ENCODE measurements around the gene KIR3DL1.

KIR3DL1 gene

GRCh38 chr19:54791476-54791875 lies 24.8 kb upstream of the KIR3DL1 start:
- ChIA-PET CTCF (no interaction called here), POLR2A (no interaction called here)
- no peak for DNase-seq (ENCODE audit: extremely low spot score)
- TF ChIP-seq CTCF (IDR thresholded peaks at IDR 0.05; ENCODE audit: control extremely low read depth, extremely low read depth, low read depth, missing control alignments): no peak

GRCh38 chr19:54792814-54793213 lies 23.5 kb upstream of the KIR3DL1 start:
- CTCF ChIA-PET: no interaction called here
- POLR2A ChIA-PET: no interaction called here
- TF ChIP-seq CTCF (IDR thresholded peaks at IDR 0.05; ENCODE audit: control extremely low read depth, extremely low read depth, low read depth, missing control alignments): no peak
- peak; percentile 50 for DNase-seq (ENCODE audit: extremely low spot score)

GRCh38 chr19:54795758-54796157 lies 20.5 kb upstream of the KIR3DL1 start:
- CTCF ChIA-PET: no interaction called here
- POLR2A ChIA-PET: no interaction called here
- DNase-seq (ENCODE audit: extremely low spot score): no peak
- TF ChIP-seq CTCF (IDR thresholded peaks at IDR 0.05; ENCODE audit: control extremely low read depth, extremely low read depth, low read depth, missing control alignments): no peak

GRCh38 chr19:54803410-54803809 lies 12.9 kb upstream of the KIR3DL1 start, which contains the start of gene KIR2DL4:
KIR2DL4 (plus strand) TSS chr19:54803610; CDS start chr19:54803652, 42 bp downstream.
- no peak for TF ChIP-seq CTCF (IDR thresholded peaks at IDR 0.05; ENCODE audit: control extremely low read depth, extremely low read depth, low read depth, missing control alignments)
- ChIA-PET CTCF (no interaction called here), POLR2A (no interaction called here)
- DNase-seq (ENCODE audit: extremely low spot score): no peak

- CTCF ChIA-PET: no interaction called here
Observed at GRCh38 chr19:54804101-54804500, 12.2 kb upstream of the KIR3DL1 start.

GRCh38 chr19:54804571-54804970 lies 11.7 kb upstream of the KIR3DL1 start:
- no peak for DNase-seq (ENCODE audit: extremely low spot score)
- ChIA-PET CTCF (no interaction called here), POLR2A (no interaction called here)
- no peak for TF ChIP-seq CTCF (IDR thresholded peaks at IDR 0.05; ENCODE audit: control extremely low read depth, extremely low read depth, low read depth, missing control alignments)

More at GRCh38 chr19:54804101-54804500, 12.2 kb upstream of the KIR3DL1 start:
- no peak for DNase-seq (ENCODE audit: extremely low spot score)
- TF ChIP-seq CTCF (IDR thresholded peaks at IDR 0.05; ENCODE audit: control extremely low read depth, extremely low read depth, low read depth, missing control alignments): no peak
- POLR2A ChIA-PET: no interaction called here
